HepG2 (cell line): ENCODE data around the gene PPP1R13B. TPM values are rescaled to one million over a fixed set of nuclear protein-coding genes. Genes with fewer than 3 reads are reported as not detected.

ENCODE experiments used
- AGO1 ChIP-seq: fragments of 200-400 bp; formaldehyde crosslinking; IDR thresholded peaks from 2 replicates; pipeline ENCODE4 v1.6.1; 2017; ENCODE audit warnings: mild to moderate bottlenecking, low read depth, low read length, moderate library complexity; ENCODE audit not compliant: poor library complexity, severe bottlenecking
- AHDC1 ChIP-seq: sonication (generic); formaldehyde crosslinking; IDR thresholded peaks from 2 replicates; pipeline ENCODE4 v1.5.1; 2020; ENCODE audit warnings: mild to moderate bottlenecking, missing genetic modification reagents, borderline replicate concordance
- ARID5B ChIP-seq: IDR thresholded peaks from 2 replicates; pipeline ENCODE4 v1.4.0; 2020; ENCODE audit warnings: mild to moderate bottlenecking, missing genetic modification reagents
- CEBPG ChIP-seq: IDR thresholded peaks from 2 replicates; pipeline ENCODE4 v1.6.1; 2016
- DPF2 ChIP-seq: sonication (generic); formaldehyde crosslinking; IDR thresholded peaks from 2 replicates; pipeline ENCODE4 v1.4.0; 2020; ENCODE audit warnings: mild to moderate bottlenecking, low read depth, missing genetic modification reagents, borderline replicate concordance
- GMEB1 ChIP-seq: sonication (generic); formaldehyde crosslinking; IDR thresholded peaks from 2 replicates; pipeline ENCODE4 v1.5.1; 2020; ENCODE audit warnings: missing genetic modification reagents, mild to moderate bottlenecking, borderline replicate concordance
- KDM5B ChIP-seq: sonication (generic); formaldehyde crosslinking; IDR thresholded peaks from 2 replicates; pipeline ENCODE4 v1.4.0; 2020; ENCODE audit warnings: missing genetic modification reagents, mild to moderate bottlenecking, borderline replicate concordance
- NCOA5 ChIP-seq: sonication (generic); formaldehyde crosslinking; IDR thresholded peaks from 2 replicates; pipeline ENCODE4 v1.4.0; 2020; ENCODE audit warnings: missing genetic modification reagents
- TBL1XR1 ChIP-seq: fragments of 150-350 bp; IDR thresholded peaks from 2 replicates; pipeline ENCODE4 v1.6.1; 2014; ENCODE audit warnings: borderline replicate concordance, low read length; ENCODE audit not compliant: partially characterized antibody
- ZNF281 ChIP-seq: sonication (generic); formaldehyde crosslinking; IDR thresholded peaks from 2 replicates; pipeline ENCODE4 v1.4.0; 2020; ENCODE audit warnings: missing genetic modification reagents, borderline replicate concordance
- ZNF337 ChIP-seq: sonication (generic); formaldehyde crosslinking; IDR thresholded peaks from 2 replicates; pipeline ENCODE4 v1.5.1; 2020; ENCODE audit warnings: missing genetic modification reagents, low read depth, mild to moderate bottlenecking, borderline replicate concordance
- ZNF430 ChIP-seq: sonication (generic); formaldehyde crosslinking; IDR thresholded peaks from 2 replicates; pipeline ENCODE4 v1.9.0; 2021; ENCODE audit warnings: mild to moderate bottlenecking, missing genetic modification reagents
- polyA plus RNA-seq, 8 experiments: library from polyadenylated mRNA; depleted of rRNA in 3 of 8; stranded (reverse) in 7 of 8; unstranded in 1 of 8; fragments of >200 nt; fragmentation: Illumina TruSeq in 4 of 8; extraction: Trizol in 4 of 8; gene quantifications; 2 replicates each; pipeline versions ENCODE4 v1.2.1 to v1.2.3, GENCODE V29; 2011 to 2016; ENCODE audit warnings: low read depth in 4 of 8, missing spikeins in 1 of 8, mixed read lengths in 1 of 8; ENCODE audit not compliant: insufficient read depth in 1 of 8
- total RNA-seq, 5 experiments: library from RNA; depleted of rRNA; stranded (reverse); fragments of >200 nt; fragmentation: Illumina TruSeq; extraction: Trizol; gene quantifications; 2 replicates each; pipeline ENCODE4 v1.2.3, GENCODE V29; 2016; ENCODE audit warnings: low read depth in 1 of 5

PPP1R13B gene
- total and polyA plus RNA-seq, 2 of the 13 experiments (the other 11 are each of a cell fraction or from before 2014, with no cell fraction given), result 4.6 to 9.4 TPM

- peak; percentile 92 for TF ChIP-seq AHDC1 (CRISPR knock-in tag)
- no peak for TF ChIP-seq TBL1XR1
- TF ChIP-seq CEBPG, result peak; percentile 53
- TF ChIP-seq KDM5B (CRISPR knock-in tag), result peak; percentile 99
- no peak for TF ChIP-seq NCOA5 (CRISPR knock-in tag)
- TF ChIP-seq ZNF281 (CRISPR knock-in tag), result peak; percentile 82
- peak; percentile 92 for TF ChIP-seq ARID5B (CRISPR knock-in tag)
- TF ChIP-seq ZNF337, result peak; percentile 85; the same call in 1 of the 2 replicates
- TF ChIP-seq ZNF430, result peak; percentile 97
- peak; percentile 69 for TF ChIP-seq GMEB1
- TF ChIP-seq DPF2, result peak; percentile 66; the same call in 1 of the 2 replicates
- TF ChIP-seq AGO1, result peak; percentile 28
Observed at GRCh38 chr14:103881268-103882201, 34.2 kb upstream of the PPP1R13B start (continued).
